ENCODE results near the gene NDUFV3. TPM values are rescaled to one million over a fixed set of nuclear protein-coding genes. Genes with fewer than 3 reads are reported as not detected.
"Not testable (repeated sequence)": the region's sequence is repeated elsewhere in the genome, so short reads cannot be mapped to it uniquely, and the experiment has no call there.

NDUFV3 gene
- total RNA-seq, 4 donors from 2014 or later = 96.4 to 109 (median 97.7) TPM

DNA sequence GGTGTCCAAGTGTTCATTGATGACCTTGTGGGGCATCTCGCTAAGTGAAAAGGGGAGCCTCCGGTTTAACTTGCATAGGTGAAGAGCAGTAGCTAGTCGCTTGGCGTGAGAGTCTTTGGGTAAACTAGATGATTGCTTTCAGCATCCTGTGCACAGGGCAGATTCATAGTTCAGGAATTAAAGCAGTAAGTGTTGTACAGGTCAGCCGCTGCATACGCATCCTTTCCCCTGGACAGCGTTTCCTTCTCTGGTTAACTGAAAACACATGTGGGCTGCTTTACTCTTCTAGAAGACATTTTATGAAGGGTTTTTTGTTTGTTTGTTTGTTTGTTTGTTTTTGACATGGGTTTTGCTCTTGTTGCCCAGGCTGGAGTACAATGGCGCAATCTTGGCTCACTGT is 12.1 kb downstream of the NDUFV3 start:
- Histone ChIP-seq H3K27me3 (no peaks in the 10 kb centered on the region), H3K4me1 (no peaks in the 10 kb centered on the region), H3K27ac (no peak overlapping the region), H3K4me3 (no peak overlapping the region), H3K9me3 (no peaks in the 10 kb centered on the region), H3K36me3 (peaks cover 0 to 74% of the 10 kb centered on the region in 2 donors)
- no peak for DNase-seq
- TF ChIP-seq, protein P1, sequence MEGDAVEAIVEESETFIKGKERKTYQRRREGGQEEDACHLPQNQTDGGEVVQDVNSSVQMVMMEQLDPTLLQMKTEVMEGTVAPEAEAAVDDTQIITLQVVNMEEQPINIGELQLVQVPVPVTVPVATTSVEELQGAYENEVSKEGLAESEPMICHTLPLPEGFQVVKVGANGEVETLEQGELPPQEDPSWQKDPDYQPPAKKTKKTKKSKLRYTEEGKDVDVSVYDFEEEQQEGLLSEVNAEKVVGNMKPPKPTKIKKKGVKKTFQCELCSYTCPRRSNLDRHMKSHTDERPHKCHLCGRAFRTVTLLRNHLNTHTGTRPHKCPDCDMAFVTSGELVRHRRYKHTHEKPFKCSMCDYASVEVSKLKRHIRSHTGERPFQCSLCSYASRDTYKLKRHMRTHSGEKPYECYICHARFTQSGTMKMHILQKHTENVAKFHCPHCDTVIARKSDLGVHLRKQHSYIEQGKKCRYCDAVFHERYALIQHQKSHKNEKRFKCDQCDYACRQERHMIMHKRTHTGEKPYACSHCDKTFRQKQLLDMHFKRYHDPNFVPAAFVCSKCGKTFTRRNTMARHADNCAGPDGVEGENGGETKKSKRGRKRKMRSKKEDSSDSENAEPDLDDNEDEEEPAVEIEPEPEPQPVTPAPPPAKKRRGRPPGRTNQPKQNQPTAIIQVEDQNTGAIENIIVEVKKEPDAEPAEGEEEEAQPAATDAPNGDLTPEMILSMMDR (IDR thresholded peaks at IDR 0.05 in 4 of 5, conservative IDR thresholded peaks at IDR 0.05 in 1 of 5) = no peak
- no peak for TF ChIP-seq POLR2A (IDR thresholded peaks at IDR 0.05)
- intact Hi-C loops (cut with DNase I; ENCODE audit: low total_unique reads) (no loop called here), in situ Hi-C loops (cut with MboI; ENCODE audit: low sequenced_read_pairs in 4 of 4) (no loop called here)
- ATAC-seq = no peak

DNA sequence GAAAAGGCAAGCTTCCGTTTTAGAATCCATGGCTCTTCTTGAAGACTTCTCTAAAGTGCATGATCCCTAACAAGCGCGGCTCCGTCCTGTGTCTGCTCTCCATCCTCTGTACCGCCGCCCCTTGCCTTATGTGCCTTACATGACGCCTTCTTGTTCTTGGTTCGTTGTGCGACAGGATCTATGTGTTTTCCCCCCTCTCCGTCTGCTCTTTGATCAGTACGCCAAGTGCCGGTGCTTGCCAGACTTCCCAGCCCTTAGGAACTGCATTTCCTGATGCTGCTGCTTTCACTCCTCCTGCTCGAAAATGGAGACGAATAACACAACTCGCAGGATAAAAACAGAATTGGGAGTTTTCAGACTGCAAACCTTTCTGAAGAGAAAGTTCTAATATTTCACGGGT is 13.1 kb downstream of the NDUFV3 start:
- TF ChIP-seq POLR2A (IDR thresholded peaks at IDR 0.05) = no peak
- intact Hi-C loops (cut with DNase I; ENCODE audit: low total_unique reads) = no loop called here
- Histone ChIP-seq H3K4me1 (no peaks in the 10 kb centered on the region), H3K27ac (no peak overlapping the region), H3K9me3 (no peaks in the 10 kb centered on the region), H3K27me3 (no peaks in the 10 kb centered on the region), H3K36me3 (peaks cover 0 to 76% of the 10 kb centered on the region in 2 donors), H3K4me3 (no peak overlapping the region)
- ATAC-seq (no peak), DNase-seq (no peak)
- in situ Hi-C loops (cut with MboI; ENCODE audit: low sequenced_read_pairs in 4 of 4) = no loop called here

DNA sequence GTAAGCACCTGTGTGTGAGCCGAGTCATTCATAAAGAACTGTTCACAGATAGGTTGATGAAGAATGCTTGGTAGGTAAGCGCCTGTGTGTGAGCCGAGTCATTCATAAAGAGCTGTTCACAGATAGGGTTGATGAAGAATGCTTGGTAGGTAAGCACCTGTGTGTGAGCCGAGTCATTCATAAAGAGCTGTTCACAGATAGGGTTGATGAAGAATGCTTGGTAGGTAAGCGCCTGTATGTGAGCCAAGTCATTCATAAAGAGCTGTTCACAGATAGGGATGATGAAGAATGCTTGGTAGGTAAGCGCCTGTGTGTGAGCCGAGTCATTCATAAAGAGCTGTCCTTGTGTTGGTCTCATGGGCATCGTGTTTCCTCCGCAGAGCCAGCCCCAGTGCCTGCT is 15.4 kb downstream of the NDUFV3 start:
- ATAC-seq; H3K4me1 ChIP-seq; in situ Hi-C loops (cut with MboI; ENCODE audit: low sequenced_read_pairs in 4 of 4); H3K27me3 ChIP-seq; DNase-seq; H3K9me3 ChIP-seq; intact Hi-C loops (cut with DNase I; ENCODE audit: low total_unique reads); H3K27ac ChIP-seq; H3K4me3 ChIP-seq: not testable (repeated sequence)
- peaks cover 0 to 73% of the 10 kb centered on the region in 2 donors for H3K36me3 ChIP-seq

DNA sequence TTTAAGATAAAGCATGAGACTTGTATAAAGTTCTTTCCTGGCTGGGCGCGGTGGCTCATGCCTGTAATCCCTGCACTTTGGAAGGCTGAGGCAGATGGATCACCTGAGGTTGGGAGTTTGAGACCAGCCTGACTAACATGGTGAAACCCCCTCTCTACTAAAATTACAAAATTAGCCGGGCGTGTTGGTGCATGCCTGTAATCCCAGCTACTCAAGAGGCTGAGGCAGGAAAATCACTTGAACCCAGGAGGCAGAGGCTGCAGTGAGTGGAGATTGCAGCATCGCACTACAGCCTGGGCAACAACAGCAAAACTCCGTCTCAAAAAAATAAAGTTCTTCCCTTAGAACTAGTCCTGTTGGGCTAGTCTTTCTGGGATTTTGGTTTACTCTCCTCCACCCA is 18.8 kb downstream of the NDUFV3 start:
- DNase-seq; H3K4me1 ChIP-seq; H3K27ac ChIP-seq; H3K27me3 ChIP-seq; H3K9me3 ChIP-seq; ATAC-seq; intact Hi-C loops (cut with DNase I; ENCODE audit: low total_unique reads); H3K4me3 ChIP-seq; in situ Hi-C loops (cut with MboI; ENCODE audit: low sequenced_read_pairs in 4 of 4): not testable (repeated sequence)
- peaks cover 0 to 44% of the 10 kb centered on the region in 2 donors for H3K36me3 ChIP-seq

DNA sequence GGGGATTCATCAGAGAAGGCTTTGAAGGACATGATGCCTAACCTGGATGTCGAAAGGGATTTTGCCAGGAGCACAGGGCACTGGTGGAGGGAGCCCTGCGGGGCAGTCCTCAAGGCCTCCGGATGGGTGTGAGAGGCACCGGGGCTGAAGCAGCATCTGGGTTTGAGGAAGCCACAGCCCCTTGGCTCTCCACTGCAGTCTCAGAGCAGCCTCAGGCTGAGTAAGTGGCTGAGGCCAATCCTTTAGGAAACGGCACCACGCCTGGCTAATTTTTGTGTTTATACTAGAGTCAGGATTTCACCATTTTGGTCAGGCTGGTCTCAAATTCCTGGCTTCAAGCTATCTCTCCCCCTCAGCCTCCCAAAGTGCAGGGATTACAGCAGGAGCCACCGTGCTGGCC is 20.4 kb downstream of the NDUFV3 start:
- Histone ChIP-seq H3K27me3 (no peaks in the 10 kb centered on the region), H3K27ac (peak overlapping the region in 3 of 4 donors; percentile 30 to 73 (median 35)), H3K4me1 (no peaks in the 10 kb centered on the region), H3K9me3 (no peaks in the 10 kb centered on the region), H3K4me3 (no peak overlapping the region), H3K36me3 (peaks cover 0 to 39% of the 10 kb centered on the region in 2 donors)
- intact Hi-C loops (cut with DNase I; ENCODE audit: low total_unique reads) = no loop called here
- DNase-seq (no peak), ATAC-seq (no peak)
- TF ChIP-seq, protein P1 (IDR thresholded peaks at IDR 0.05 in 4 of 5, conservative IDR thresholded peaks at IDR 0.05 in 1 of 5) = no peak
- TF ChIP-seq POLR2A (IDR thresholded peaks at IDR 0.05) = no peak
- in situ Hi-C loops (cut with MboI; ENCODE audit: low sequenced_read_pairs in 4 of 4) = no loop called here

DNA sequence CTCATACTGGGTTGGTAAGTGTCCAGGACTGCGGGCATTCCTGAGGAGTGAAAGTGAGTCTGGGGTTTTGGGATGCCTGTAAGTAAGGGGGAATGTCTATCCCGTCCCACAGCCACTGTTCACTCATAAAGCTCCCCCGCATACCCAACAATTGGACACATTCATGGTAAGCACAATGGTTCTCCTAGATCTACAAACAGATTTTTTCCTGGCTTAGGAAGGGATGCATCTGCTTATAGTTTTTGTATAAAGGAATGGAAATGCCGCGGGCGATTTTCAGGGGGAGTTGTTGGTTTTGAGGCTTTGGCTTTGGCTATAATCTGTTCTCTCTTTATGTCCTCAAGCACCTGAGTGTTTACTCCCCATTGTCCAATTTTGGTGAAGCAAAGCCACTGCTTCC is 25.2 kb downstream of the NDUFV3 start:
- intact Hi-C loops (cut with DNase I; ENCODE audit: low total_unique reads) = no loop called here
- H3K9me3 ChIP-seq = no peaks in the 10 kb centered on the region
- H3K36me3 ChIP-seq = no peaks in the 10 kb centered on the region
- ATAC-seq = no peak
- no peaks in the 10 kb centered on the region for H3K4me1 ChIP-seq
- no peaks in the 10 kb centered on the region for H3K27me3 ChIP-seq
- H3K27ac ChIP-seq = no peak overlapping the region
- no peak overlapping the region for H3K4me3 ChIP-seq
- no peak for DNase-seq
- TF ChIP-seq, protein P1 (IDR thresholded peaks at IDR 0.05 in 4 of 5, conservative IDR thresholded peaks at IDR 0.05 in 1 of 5) = no peak
- in situ Hi-C loops (cut with MboI; ENCODE audit: low sequenced_read_pairs in 4 of 4) = no loop called here
